KG1 (cell line): ENCODE measurements around the gene CLIC4.
"Not testable (repeated sequence)": the region's sequence is repeated elsewhere in the genome, so short reads cannot be mapped to it uniquely, and the experiment has no call there.

Experiments
- DNase-seq: peaks from one replicate; lab custom pipeline; 2025; lab: John Stamatoyannopoulos, UW

Gene CLIC4

GRCh38 chr1:24878775-24879742, 133.8 kb downstream of the CLIC4 start:
- no peak for DNase-seq

- DNase-seq, result no peak
Observed at GRCh38 chr1:24881034-24881433, 135.8 kb downstream of the CLIC4 start.

GRCh38 chr1:24884751-24885150, 139.5 kb downstream of the CLIC4 start:
- no peak for DNase-seq

- no peak for DNase-seq
Observed at GRCh38 chr1:24886241-24886640, 141.0 kb downstream of the CLIC4 start.

- DNase-seq, result no peak
Observed at GRCh38 chr1:24888061-24888970, 143.1 kb downstream of the CLIC4 start.

GRCh38 chr1:24888971-24889676, 143.9 kb downstream of the CLIC4 start:
- no peak for DNase-seq

GRCh38 chr1:24890887-24891286, 145.6 kb downstream of the CLIC4 start:
- no peak for DNase-seq

GRCh38 chr1:24891367-24891766, 146.1 kb downstream of the CLIC4 start:
- DNase-seq, result not testable (repeated sequence)

- no peak for DNase-seq
Observed at GRCh38 chr1:24892188-24893153, 147.2 kb downstream of the CLIC4 start.

GRCh38 chr1:24893431-24893830, 148.2 kb downstream of the CLIC4 start:
- DNase-seq, result no peak
